Colon (tissue), 2 donors: ENCODE measurements around the gene CLSTN2.

ENCODE experiments used
- FAIRE-seq: peaks from 2 replicates; lab custom pipeline; 2012; peaks lifted over from hg19 to GRCh38; lab: Jason Lieb, UNC
- donor health status: control.
- donor health status: control.

CLSTN2 gene

GRCh38 chr3:140093742-140094141, 158.8 kb downstream of the CLSTN2 start:
- FAIRE-seq, result no peak

GRCh38 chr3:140094487-140094886, 159.5 kb downstream of the CLSTN2 start:
- FAIRE-seq, result no peak

GRCh38 chr3:140096037-140096436, 161.1 kb downstream of the CLSTN2 start:
- FAIRE-seq, result no peak

- no peak for FAIRE-seq
Measured at GRCh38 chr3:140097874-140098635, 163.1 kb downstream of the CLSTN2 start.

- FAIRE-seq, result no peak
Measured at GRCh38 chr3:140100479-140100878, 165.5 kb downstream of the CLSTN2 start.

- no peak for FAIRE-seq
Measured at GRCh38 chr3:140103166-140103565, 168.2 kb downstream of the CLSTN2 start.

GRCh38 chr3:140103986-140104645, 169.1 kb downstream of the CLSTN2 start:
- no peak for FAIRE-seq

GRCh38 chr3:140113996-140114788, 179.2 kb downstream of the CLSTN2 start:
- FAIRE-seq, result no peak

- FAIRE-seq, result no peak
Measured at GRCh38 chr3:140114789-140115080, 179.8 kb downstream of the CLSTN2 start.

- no peak for FAIRE-seq
Measured at GRCh38 chr3:140117096-140117526, 182.1 kb downstream of the CLSTN2 start.

- no peak for FAIRE-seq
Measured at GRCh38 chr3:140122183-140122582, 187.2 kb downstream of the CLSTN2 start.

- no peak for FAIRE-seq
Measured at GRCh38 chr3:140128217-140128616, 193.2 kb downstream of the CLSTN2 start.

GRCh38 chr3:140128631-140129030, 193.6 kb downstream of the CLSTN2 start:
- no peak for FAIRE-seq

GRCh38 chr3:140129768-140130284, 194.8 kb downstream of the CLSTN2 start:
- FAIRE-seq, result no peak

GRCh38 chr3:140131895-140132294, 196.9 kb downstream of the CLSTN2 start:
- no peak for FAIRE-seq

- no peak for FAIRE-seq
Measured at GRCh38 chr3:140134231-140134965, 199.4 kb downstream of the CLSTN2 start.

GRCh38 chr3:140135461-140135860, 200.5 kb downstream of the CLSTN2 start:
- no peak for FAIRE-seq

- FAIRE-seq, result no peak
Measured at GRCh38 chr3:140143367-140144069, 208.5 kb downstream of the CLSTN2 start.

- no peak for FAIRE-seq
Measured at GRCh38 chr3:140145528-140145927, 210.5 kb downstream of the CLSTN2 start.

GRCh38 chr3:140146668-140147067, 211.7 kb downstream of the CLSTN2 start:
- FAIRE-seq, result no peak

- no peak for FAIRE-seq
Measured at GRCh38 chr3:140147965-140148490, 213.0 kb downstream of the CLSTN2 start.
